ENCODE measurements around the gene PYGM.
"Not testable (repeated sequence)": the region's sequence is repeated elsewhere in the genome, so short reads cannot be mapped to it uniquely, and the experiment has no call there.

Gene PYGM

GRCh38 chr11:64715110-64715509, 44.7 kb downstream of the PYGM start:
- DNase-seq = no peak

DNA sequence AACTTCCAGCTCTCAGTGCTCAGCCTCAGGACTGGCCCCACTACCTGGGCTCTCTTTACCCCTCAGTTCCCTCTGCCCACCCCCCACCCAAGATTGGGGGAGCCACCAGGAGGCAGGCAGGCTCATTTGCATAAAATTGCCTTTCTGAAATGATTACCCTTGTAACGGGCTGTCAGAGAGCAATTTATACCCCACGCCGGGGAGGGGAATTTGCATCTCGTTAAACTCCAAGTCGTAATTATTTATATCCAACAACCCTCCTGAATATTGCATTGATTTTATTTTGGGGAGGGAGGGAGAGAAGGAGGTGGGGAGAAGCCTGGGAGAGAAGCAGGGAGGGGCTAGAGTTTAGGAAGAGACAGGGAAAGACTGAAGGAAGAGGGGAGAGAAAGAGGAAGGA, 45.1 kb downstream of the PYGM start:
- DNase-seq = no peak

GRCh38 chr11:64713781-64714363, 45.9 kb downstream of the PYGM start:
- no peak for DNase-seq

- no peak for DNase-seq
Measured at GRCh38 chr11:64713016-64713707, 46.6 kb downstream of the PYGM start.

DNA sequence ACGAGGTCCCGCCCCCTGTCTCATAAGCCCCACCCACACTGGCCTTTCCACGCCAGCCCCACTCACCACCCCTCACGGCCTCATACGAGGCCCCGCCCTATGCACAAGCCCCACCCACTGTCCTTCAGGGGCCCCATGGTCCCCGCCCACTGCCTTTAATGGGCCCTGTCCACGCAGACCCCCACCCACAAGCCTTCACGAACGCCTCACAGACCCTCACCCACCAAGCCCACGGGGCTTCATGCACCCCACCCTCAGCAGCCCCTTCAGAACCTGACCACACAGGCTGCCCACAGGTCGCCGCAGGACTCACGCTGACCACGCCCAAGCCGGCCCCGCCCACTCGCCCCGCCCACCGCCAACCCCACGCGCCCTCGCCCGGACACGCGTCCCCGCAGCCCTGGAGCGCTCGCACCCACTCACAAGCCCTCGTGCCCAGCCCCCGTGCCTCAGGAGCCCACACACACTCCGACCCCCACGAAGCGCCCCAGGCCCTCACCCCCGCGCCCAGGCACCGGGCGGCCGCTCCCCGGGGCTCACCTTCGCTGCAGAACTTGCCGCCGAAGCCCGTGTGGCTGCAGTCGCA, 47.3 kb downstream of the PYGM start:
- DNase-seq = no peak

DNA sequence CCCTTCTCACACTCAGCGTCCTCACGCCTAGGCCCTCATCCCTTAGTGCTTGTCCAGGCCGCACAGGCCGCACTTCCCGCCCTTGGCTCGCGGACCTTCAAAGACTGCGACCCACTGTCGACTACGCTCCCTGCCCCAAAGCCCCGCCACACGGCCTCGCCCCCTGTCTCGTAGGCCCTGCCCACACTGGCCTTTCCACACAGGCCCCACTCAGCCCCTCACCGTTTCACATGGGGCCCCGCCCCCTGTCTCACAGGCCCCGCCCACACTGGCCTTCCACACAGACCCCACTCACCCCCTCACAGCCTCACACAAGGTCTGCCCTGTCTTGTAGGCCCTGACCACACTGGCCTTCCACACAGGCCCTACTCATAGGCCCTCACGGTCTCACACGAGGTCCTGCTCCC, 47.8 kb downstream of the PYGM start:
- no peak for DNase-seq

GRCh38 chr11:64711138-64711955, 48.4 kb downstream of the PYGM start:
- DNase-seq = no peak

DNA sequence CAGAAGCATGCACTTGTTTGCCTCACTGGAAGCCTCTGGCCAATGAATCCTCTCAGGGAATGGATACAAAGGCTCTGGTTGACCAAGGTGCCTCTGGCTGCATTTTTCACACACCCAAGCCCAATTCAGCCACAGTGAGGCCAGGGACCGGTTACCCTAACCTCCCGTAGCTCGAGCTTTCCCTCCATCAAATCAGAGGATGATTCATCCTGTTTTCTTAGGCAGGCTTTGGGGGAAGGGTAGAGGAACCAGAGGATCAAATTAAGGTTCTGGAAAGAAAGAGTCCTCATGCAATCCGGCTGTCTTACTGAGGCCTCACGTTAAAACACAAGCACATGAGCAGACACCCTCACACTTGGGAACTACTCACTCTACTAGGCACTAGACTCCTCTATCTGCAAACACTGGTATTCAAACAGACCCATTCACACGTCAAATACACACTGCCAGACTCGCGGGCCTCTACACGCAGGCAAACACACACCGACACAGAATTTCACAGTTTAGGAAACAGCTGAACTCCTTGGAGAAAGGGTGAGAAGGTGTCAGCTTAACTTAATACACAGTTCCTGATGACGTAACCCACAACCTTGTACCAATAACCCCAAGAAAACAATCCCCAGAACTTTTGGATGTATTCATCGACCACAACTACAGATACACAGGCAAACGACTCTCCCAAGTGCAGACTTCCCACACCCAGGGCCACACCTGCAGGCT, 49.2 kb downstream of the PYGM start:
- DNase-seq = no peak

DNA sequence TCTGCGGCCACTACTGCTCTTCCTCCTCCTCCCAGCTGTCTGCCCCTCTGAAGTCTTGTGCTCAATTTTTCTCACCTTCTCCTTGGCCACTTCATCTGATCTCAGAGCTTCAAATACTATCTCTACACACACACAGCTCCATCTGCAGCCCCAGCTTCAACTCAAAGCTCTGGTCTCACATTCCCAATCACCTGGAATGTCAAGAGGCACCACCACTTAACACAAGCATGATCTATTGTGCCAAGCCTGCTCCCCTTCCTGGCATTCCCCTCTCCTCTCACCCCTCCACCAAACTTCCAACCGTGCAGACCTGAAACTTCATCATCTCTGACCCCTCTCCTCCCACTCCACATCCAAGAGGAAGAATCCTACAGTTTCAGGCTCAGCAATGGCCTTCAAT, 54.3 kb downstream of the PYGM start:
- DNase-seq = no peak

GRCh38 chr11:64703048-64703447, 56.7 kb downstream of the PYGM start:
- DNase-seq = no peak

DNA sequence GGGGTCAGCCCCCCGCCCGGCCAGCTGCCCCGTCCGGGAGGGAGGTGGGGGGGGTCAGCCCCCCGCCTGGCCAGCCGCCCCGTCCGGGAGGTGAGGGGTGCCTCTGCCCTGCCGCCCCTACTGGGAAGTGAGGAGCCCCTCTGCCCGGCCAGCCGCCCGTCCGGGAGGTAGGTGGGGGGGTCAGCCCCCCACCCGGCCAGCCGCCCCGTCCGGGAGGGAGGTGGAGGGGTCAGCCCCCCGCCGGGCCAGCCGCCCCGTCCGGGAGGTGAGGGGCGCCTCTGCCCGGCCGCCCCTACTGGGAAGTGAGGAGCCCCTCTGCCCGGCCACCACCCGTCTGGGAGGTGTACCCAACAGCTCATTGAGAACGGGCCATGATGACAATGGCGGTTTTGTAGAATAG, 57.8 kb downstream of the PYGM start:
- not testable (repeated sequence) for DNase-seq

GRCh38 chr11:64698427-64698826, 61.3 kb downstream of the PYGM start:
- no peak for DNase-seq

- DNase-seq = no peak
Measured at GRCh38 chr11:64697663-64698375, 62.0 kb downstream of the PYGM start.
